Measurements from ENCODE around the gene PLA2G2E.
"Not testable (repeated sequence)": the region's sequence is repeated elsewhere in the genome, so short reads cannot be mapped to it uniquely, and the experiment has no call there.

Gene PLA2G2E
- 0 reads per million in 2 donors for total RNA-seq

- DNase-seq: no peak
These were observed at the start of gene PLA2G2E for GRCh38 chr1:19923137-19923952. TSS of gene PLA2G2E (minus strand) at chr1:19923617. CDS start at chr1:19923559, 58 bp downstream.

- DNase-seq: no peak
These were observed 48.2 kb upstream of the PLA2G2E start for GRCh38 chr1:19971664-19972063.

- DNase-seq: no peak
These were observed 46.7 kb upstream of the PLA2G2E start for GRCh38 chr1:19969898-19970660.

DNA sequence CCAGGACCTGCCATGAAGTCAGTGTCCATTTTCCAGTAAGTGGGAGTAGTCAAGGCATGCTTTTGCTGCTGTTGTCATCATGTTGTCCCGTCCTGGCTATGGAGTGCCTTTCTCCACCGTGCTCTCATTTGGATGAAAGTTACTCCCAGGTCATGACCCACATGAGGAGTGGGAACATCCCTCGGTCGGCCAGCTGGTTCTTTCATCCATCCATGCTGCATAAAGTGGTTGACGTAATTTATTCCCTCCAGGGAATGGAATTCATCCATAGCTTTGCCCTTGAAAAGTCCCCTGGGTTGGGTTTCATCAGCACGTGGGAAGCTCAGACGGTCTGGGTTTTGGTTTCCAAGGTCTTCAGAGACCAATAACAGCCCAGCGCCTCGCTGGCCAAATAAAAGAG is 44.4 kb upstream of the PLA2G2E start:
- no peak for DNase-seq

DNA sequence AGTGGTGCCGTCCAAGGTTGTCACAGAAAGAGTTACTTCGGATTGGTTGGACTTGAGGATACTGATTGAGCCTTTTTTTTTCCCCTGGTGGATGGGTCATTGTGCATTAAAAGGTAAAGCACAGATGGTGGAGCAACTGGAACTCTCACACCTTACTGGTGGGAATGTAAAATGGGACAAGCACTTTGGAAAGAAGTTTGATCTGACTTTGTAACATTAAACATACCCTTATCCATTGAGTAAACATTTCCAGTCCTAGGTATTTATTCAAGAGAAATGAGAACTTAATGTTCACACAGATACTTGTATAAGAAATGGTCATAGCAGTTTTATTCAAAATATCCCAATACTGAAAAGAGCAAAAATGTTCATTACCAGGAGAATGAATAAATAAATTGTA is 41.1 kb upstream of the PLA2G2E start:
- DNase-seq: no peak

GRCh38 chr1:19963636-19964035 is 40.2 kb upstream of the PLA2G2E start:
- DNase-seq: no peak

DNA sequence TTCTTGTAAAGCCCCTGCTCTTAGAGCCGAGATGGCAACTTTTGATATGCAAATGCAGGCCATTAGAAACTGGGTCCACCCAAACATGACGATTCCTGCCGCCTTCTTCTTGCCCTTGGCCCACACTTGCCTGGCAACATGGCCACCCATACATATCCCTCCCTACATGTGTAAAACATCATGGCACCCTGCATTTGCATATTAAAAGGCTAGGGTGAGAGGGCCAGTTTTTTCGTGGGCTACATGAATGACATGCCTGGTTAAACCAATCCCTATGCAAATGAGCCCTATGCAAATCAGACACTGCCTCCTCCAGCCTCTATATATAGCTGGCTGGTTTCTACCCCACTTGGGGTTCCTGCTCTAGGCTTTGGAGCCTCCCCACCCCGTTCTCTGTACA is 37.2 kb upstream of the PLA2G2E start:
- DNase-seq: no peak

DNA sequence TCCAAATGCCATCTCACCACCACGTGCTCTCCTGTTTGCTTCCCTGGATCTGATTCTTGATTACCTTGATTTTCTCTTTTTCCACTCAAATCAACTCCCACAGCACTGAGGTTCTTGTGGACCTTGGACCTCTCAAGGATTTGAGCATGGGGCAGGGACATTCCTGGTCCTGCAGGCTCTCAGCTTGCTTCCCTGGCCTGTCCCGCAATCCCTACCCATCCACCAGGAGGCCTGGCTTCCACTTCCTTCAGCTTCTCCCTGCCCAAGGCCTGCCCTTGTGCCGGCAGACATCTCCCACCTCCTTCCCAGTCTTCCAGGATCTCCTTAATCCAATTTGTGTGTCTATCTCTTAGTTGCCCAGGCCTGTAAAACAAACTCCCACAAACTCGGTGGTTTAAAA is 34.4 kb upstream of the PLA2G2E start:
- no peak for DNase-seq

GRCh38 chr1:19955534-19956170 is 32.2 kb upstream of the PLA2G2E start:
- DNase-seq: no peak

DNA sequence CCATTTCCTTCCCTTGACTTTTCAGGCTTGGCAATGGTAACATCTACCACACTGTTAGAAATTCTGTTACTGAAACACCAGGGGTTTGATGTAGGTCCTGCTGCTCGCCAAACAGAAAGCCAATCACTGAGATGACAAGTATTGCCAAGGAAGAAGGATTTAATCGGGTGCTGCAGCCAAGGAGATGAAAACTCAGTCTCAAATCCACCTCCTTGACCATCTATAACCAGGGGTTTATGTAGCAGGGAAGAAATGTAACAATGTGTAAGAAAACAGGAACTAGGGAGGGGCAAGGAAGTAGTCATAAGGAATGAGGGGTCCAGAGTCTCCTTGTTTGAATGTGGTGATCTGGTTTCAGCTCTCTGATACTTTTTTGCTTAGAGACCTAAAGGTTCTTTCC is 30.6 kb upstream of the PLA2G2E start:
- DNase-seq: no peak

- DNase-seq: no peak
These were observed 25.6 kb upstream of the PLA2G2E start for GRCh38 chr1:19949016-19949415.

GRCh38 chr1:19946971-19947370 is 23.6 kb upstream of the PLA2G2E start:
- no peak for DNase-seq

DNA sequence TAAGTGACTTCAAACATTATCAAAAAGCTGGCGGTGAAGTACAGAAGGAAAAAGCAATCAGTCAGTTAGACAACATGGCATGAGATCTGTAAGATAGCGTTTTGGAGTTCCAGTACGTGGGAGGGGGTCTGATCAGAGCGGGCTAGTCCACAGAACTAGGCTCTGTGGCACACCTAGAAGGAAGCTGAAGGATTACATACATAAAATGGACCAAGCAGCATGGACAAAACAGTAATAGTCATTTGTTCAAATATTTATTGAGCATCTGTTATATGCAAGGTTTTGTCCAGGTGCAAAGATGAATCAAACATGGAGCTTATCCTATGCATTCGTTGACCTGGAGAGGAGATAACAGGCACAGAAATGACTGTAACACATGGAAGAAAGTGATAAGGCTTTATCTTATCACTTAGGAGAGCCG is 22.9 kb upstream of the PLA2G2E start:
- DNase-seq: no peak

DNA sequence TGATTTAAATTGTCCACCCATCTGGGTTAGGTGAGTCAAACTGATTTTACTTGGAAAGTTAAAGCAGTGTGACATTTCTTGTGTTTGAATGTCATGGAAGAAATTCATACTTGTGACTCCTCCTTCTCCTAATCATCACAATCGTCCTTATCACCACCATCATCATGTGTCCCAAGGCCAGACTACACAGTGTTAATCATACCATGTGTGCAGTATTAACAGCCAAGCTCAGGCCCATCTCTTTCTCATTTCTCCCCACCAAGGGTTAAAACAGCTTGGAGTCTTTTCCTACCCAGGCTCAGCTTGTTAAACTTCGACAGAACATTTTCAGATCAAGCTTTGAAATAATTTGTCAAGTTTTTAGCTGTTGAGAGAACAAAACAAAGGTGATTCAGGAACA is 22.5 kb upstream of the PLA2G2E start:
- no peak for DNase-seq

DNA sequence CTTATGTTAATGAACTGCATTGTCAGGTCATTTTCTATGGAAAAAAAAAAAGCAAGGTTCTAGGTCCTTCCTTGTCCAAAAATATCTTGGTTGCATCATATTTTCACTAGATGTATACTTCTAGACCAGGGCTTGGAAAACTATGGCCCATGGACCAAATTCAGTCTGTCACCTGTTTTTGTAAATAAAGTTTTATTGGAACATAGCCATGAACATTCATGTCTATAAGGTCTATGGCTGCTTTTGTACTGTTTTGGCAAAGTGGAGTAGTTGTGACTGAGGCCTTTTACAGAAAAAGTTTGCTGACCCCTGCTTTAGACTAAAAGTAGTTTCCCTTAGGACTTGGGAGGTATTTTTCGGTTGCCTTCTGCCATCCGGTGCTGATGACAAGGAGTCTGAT is 19.2 kb upstream of the PLA2G2E start:
- DNase-seq: no peak

GRCh38 chr1:19942088-19942487 is 18.7 kb upstream of the PLA2G2E start:
- DNase-seq: no peak

- DNase-seq: no peak
These were observed 17.8 kb upstream of the PLA2G2E start for GRCh38 chr1:19941206-19941568.

DNA sequence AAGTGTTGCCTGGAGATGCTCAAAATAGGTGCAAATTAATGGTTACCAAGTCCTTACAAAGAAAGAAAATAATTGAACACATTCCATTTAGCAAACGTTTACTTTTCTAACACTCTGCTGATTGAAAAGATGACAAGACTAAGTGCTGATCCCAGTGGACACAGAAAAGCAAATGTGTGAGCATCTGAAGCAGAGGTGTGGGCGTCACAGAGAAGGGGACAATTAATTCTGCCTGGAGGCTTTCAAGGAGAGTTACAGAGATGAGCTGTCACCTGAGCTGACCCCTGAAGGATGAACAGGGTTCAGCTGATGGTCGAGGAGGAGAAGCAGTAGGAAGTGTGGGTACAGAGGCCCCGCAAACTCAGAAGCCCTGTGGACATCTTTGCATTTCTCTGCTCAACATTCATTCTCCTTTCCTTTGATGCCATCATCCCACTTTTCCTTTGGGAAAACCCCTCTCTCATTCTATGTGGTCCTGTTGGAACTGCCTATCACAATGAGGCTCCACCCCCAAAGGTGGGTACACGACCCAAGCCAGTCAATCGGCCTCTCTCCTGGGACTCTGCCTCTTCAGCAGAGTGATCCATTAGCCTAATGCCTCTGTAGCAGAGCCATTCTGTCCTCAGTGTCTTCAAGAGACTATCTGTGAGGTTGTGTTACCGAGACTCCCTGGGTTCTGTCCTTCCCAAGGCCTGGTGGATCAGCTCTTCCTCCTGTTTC is 17.2 kb upstream of the PLA2G2E start:
- no peak for DNase-seq

GRCh38 chr1:19938472-19938871 is 15.1 kb upstream of the PLA2G2E start:
- no peak for DNase-seq

DNA sequence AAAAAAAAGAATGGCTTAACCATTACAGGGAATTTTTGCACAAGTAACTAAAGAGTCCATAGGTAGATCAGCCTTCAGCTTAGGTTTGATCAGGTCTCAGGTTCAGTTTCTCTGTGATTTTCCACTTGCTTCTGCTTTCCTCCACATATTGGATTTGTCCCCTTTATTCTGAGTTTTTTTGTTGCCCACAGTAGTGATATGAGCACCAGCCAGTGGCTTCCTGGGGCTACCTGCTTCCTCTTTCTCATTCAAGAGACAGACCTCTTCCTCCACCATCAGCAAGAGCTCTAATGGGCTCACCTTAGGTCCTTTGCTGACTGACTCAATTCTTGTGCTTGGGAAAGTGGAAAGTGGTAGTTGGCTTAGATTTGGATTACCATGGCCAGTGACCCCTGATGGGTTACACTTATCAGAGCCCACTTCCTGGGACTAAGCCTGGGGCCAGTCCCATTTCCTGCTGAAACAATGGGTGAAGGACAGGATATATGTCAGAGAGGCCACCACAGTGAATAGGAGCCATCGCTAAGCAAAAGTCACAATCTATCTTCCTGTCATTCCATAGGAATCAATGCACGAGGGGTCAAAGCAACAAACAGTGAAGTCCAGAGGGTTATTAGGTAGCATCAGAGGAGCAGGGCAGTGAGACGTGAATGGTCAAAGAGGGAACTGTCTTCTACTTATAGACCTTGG is 12.8 kb upstream of the PLA2G2E start:
- no peak for DNase-seq

DNA sequence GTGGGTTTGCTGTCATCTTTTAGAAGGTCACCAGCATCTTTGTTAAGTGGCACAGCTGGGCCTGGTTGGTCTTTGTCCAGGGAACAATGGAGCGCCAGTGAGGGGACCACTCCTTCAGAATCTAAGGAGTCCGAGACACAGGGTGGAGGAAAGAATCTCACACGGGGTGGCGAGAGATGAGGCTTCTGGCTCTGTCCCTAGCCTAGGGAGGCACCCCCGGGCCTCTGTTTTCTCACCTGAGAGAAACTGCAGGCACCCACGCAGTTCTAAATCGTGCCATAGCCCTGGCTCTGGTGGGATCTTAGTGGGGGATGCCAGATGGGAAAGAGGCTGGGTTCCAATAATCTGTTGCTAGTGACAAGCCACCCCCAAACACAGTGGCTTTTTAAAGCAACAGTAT is 10.9 kb upstream of the PLA2G2E start:
- no peak for DNase-seq

GRCh38 chr1:19932866-19933265 is 9.4 kb upstream of the PLA2G2E start:
- no peak for DNase-seq

GRCh38 chr1:19927130-19927421 is 3.7 kb upstream of the PLA2G2E start:
- not testable (repeated sequence) for DNase-seq
